Suppressor macrophage (primary cell): Measurements from ENCODE around the gene UNC93A.
"Not testable (repeated sequence)": the region's sequence is repeated elsewhere in the genome, so short reads cannot be mapped to it uniquely, and the experiment has no call there.

ENCODE experiments used
- DNase-seq, 4 experiments: peaks; one replicate each; pipeline ENCODE4 v3.0.0-alpha.2; 2020 to 2022
- total RNA-seq, 17 experiments: gene quantifications; one replicate each; lab custom pipeline; 2026; ENCODE audit warnings: mixed read lengths in 6 of 17, inconsistent platforms in 3 of 17; lab: John Stamatoyannopoulos, UW

Gene UNC93A
- 0 to 2.0 (median 0) reads per million in 17 experiments for total RNA-seq

- DNase-seq = no peak
These were observed at the start of gene UNC93A for GRCh38 chr6:167290786-167291622. TSS of gene UNC93A (plus strand) at chr6:167291315. CDS start at chr6:167291490, 175 bp downstream.

- not testable (repeated sequence) for DNase-seq
These were observed 49.6 kb upstream of the UNC93A start for GRCh38 chr6:167241321-167242134.

- DNase-seq = not testable (repeated sequence)
These were observed 49.0 kb upstream of the UNC93A start for GRCh38 chr6:167242135-167242506.

GRCh38 chr6:167242511-167243051 is 48.5 kb upstream of the UNC93A start:
- DNase-seq = not testable (repeated sequence)

GRCh38 chr6:167244064-167244960 is 46.8 kb upstream of the UNC93A start:
- no peak for DNase-seq

GRCh38 chr6:167244991-167245390 is 46.1 kb upstream of the UNC93A start:
- no peak for DNase-seq

GRCh38 chr6:167245591-167245990 is 45.5 kb upstream of the UNC93A start:
- no peak for DNase-seq

GRCh38 chr6:167247814-167248595 is 43.1 kb upstream of the UNC93A start:
- peak in 1 of 4 experiments; percentile 2 for DNase-seq

GRCh38 chr6:167248878-167249455 is 42.1 kb upstream of the UNC93A start:
- not testable (repeated sequence) for DNase-seq

- DNase-seq = no peak
These were observed 38.8 kb upstream of the UNC93A start for GRCh38 chr6:167252271-167252670.

GRCh38 chr6:167255918-167256553 is 35.1 kb upstream of the UNC93A start:
- no peak for DNase-seq

- DNase-seq = no peak
These were observed 32.5 kb upstream of the UNC93A start for GRCh38 chr6:167258646-167259045.

GRCh38 chr6:167266057-167266829 is 24.9 kb upstream of the UNC93A start:
- DNase-seq = not testable (repeated sequence)

- DNase-seq = no peak
These were observed 24.1 kb upstream of the UNC93A start for GRCh38 chr6:167266830-167267555.

- not testable (repeated sequence) for DNase-seq
These were observed 23.6 kb upstream of the UNC93A start for GRCh38 chr6:167267556-167267898.

GRCh38 chr6:167267921-167268401 is 23.2 kb upstream of the UNC93A start:
- no peak for DNase-seq

- DNase-seq = no peak
These were observed 22.3 kb upstream of the UNC93A start for GRCh38 chr6:167268683-167269280.
